Subcutaneous adipose tissue (tissue), 4 donors: ENCODE results near the gene C2orf80. TPM values are rescaled to one million over a fixed set of nuclear protein-coding genes. Genes with fewer than 3 reads are reported as not detected.

Experiments used
- CTCF ChIP-seq: fragments of 450-650 bp; IDR thresholded peaks from one replicate; pipeline ENCODE4 v1.5.1; 2016; ENCODE audit warnings: low read depth, mild to moderate bottlenecking, control low read depth, antibody characterized with exemption, moderate library complexity
- total RNA-seq, 4 donors: library from RNA; depleted of rRNA; stranded (reverse); fragments of >200 nt; gene quantifications; one replicate each; pipeline ENCODE4 v1.1.0, GENCODE V29; 2016

C2orf80 gene
- total RNA-seq, 4 donors from 2014 or later, result not detected

GRCh38 chr2:208210688-208211451 lies 21.0 kb upstream of the C2orf80 start:
- no peak for TF ChIP-seq CTCF

GRCh38 chr2:208208335-208209085 lies 18.7 kb upstream of the C2orf80 start:
- no peak for TF ChIP-seq CTCF

- TF ChIP-seq CTCF, result no peak
Observed at GRCh38 chr2:208207769-208208168, 17.9 kb upstream of the C2orf80 start.

GRCh38 chr2:208204166-208204565 lies 14.3 kb upstream of the C2orf80 start:
- TF ChIP-seq CTCF, result no peak

- no peak for TF ChIP-seq CTCF
Observed at GRCh38 chr2:208195531-208195930, 5.7 kb upstream of the C2orf80 start.

- TF ChIP-seq CTCF, result no peak
Observed at GRCh38 chr2:208192611-208193236, 2.9 kb upstream of the C2orf80 start.

- TF ChIP-seq CTCF, result no peak
Observed at GRCh38 chr2:208189069-208189809, 591 bp downstream of the C2orf80 start.
